Activated naive CD4-positive, alpha-beta T cell treated with anti-CD3 and anti-CD28 coated beads, Interleukin-2, amount 50 U/mL, for 72 hours (primary cell): ENCODE data around the gene TPSB2. TPM values are rescaled to one million over a fixed set of nuclear protein-coding genes. Genes with fewer than 3 reads are reported as not detected.

Experiments
- ATAC-seq, 2 donors: fragments of 150-1000 bp; cut with Tn5 transposase; 2 replicates each; pipeline ENCODE4 v1.10.0; 2021; ENCODE audit warnings: mild to moderate bottlenecking in 2 of 2, moderate library complexity in 2 of 2
- DNase-seq, 2 donors: peaks; one replicate each; pipeline ENCODE4 v3.0.0; 2021 to 2022; ENCODE audit warnings: low spot score in 2 of 2
- H3K27ac Mint-ChIP-seq, 2 donors: one replicate each; pipeline ENCODE4 v1.8.0; 2022; ENCODE audit warnings: mild to moderate bottlenecking in 2 of 2, mixed read lengths in 2 of 2
- H3K36me3 Mint-ChIP-seq, 2 donors: one replicate each; pipeline ENCODE4 v1.8.0; 2022; ENCODE audit warnings: mixed read lengths in 2 of 2
- H3K9me3 Mint-ChIP-seq, 2 donors: one replicate each; pipeline ENCODE4 v1.8.0; 2022; ENCODE audit warnings: mixed read lengths in 2 of 2
- total RNA-seq, 2 donors: library from RNA; stranded (reverse); gene quantifications; one replicate each; pipeline ENCODE4 v1.2.3, GENCODE V29; 2022

Gene TPSB2
- total RNA-seq, 2 donors from 2014 or later = 1.3 TPM; not detected in 1

- no peaks in the 10 kb centered on the region for H3K9me3 Mint-ChIP-seq
- DNase-seq (no peak), ATAC-seq (no peak)
- no peaks in the 10 kb centered on the region for H3K36me3 Mint-ChIP-seq
- H3K27ac Mint-ChIP-seq = no peak overlapping the region
These were observed 11.7 kb downstream of the TPSB2 start for GRCh38 chr16:1218061-1218929.

GRCh38 chr16:1217526-1217925 lies 12.5 kb downstream of the TPSB2 start:
- DNase-seq = no peak
- Mint-ChIP-seq H3K9me3 (no peaks in the 10 kb centered on the region), H3K36me3 (no peaks in the 10 kb centered on the region), H3K27ac (no peak overlapping the region)
- no peak for ATAC-seq

- Mint-ChIP-seq H3K27ac (no peak overlapping the region), H3K9me3 (no peaks in the 10 kb centered on the region)
These were observed 13.1 kb downstream of the TPSB2 start for GRCh38 chr16:1216681-1217400.

GRCh38 chr16:1216296-1216619 lies 13.7 kb downstream of the TPSB2 start:
- no peaks in the 10 kb centered on the region for H3K9me3 Mint-ChIP-seq
- no peak for DNase-seq
- no peaks in the 10 kb centered on the region for H3K36me3 Mint-ChIP-seq
- ATAC-seq = no peak
- no peak overlapping the region for H3K27ac Mint-ChIP-seq

More at GRCh38 chr16:1216681-1217400, 13.1 kb downstream of the TPSB2 start:
- DNase-seq (no peak), ATAC-seq (no peak)
- no peaks in the 10 kb centered on the region for H3K36me3 Mint-ChIP-seq

GRCh38 chr16:1215574-1216295 lies 14.2 kb downstream of the TPSB2 start:
- H3K27ac Mint-ChIP-seq = no peak overlapping the region
- no peaks in the 10 kb centered on the region for H3K9me3 Mint-ChIP-seq
- ATAC-seq (no peak), DNase-seq (no peak)
- H3K36me3 Mint-ChIP-seq = no peaks in the 10 kb centered on the region

- Mint-ChIP-seq H3K36me3 (no peaks in the 10 kb centered on the region), H3K9me3 (no peaks in the 10 kb centered on the region), H3K27ac (no peak overlapping the region)
- no peak for DNase-seq
- no peak for ATAC-seq
These were observed 15.3 kb downstream of the TPSB2 start for GRCh38 chr16:1214719-1215118.

- no peak overlapping the region for H3K27ac Mint-ChIP-seq
- no peaks in the 10 kb centered on the region for H3K9me3 Mint-ChIP-seq
- H3K36me3 Mint-ChIP-seq = no peaks in the 10 kb centered on the region
- DNase-seq = no peak
- ATAC-seq = no peak
These were observed 16.1 kb downstream of the TPSB2 start for GRCh38 chr16:1213796-1214372.

GRCh38 chr16:1213231-1213630 lies 16.8 kb downstream of the TPSB2 start:
- Mint-ChIP-seq H3K36me3 (no peaks in the 10 kb centered on the region), H3K27ac (no peak overlapping the region), H3K9me3 (no peaks in the 10 kb centered on the region)
- DNase-seq (no peak), ATAC-seq (no peak)

- DNase-seq = no peak
- Mint-ChIP-seq H3K27ac (no peak overlapping the region), H3K36me3 (no peaks in the 10 kb centered on the region), H3K9me3 (no peaks in the 10 kb centered on the region)
- no peak for ATAC-seq
These were observed 17.3 kb downstream of the TPSB2 start for GRCh38 chr16:1212616-1213194.

GRCh38 chr16:1211451-1212268 lies 18.3 kb downstream of the TPSB2 start:
- H3K9me3 Mint-ChIP-seq = no peaks in the 10 kb centered on the region
- H3K27ac Mint-ChIP-seq = no peak overlapping the region
- no peaks in the 10 kb centered on the region for H3K36me3 Mint-ChIP-seq
- DNase-seq = no peak
- no peak for ATAC-seq

- no peaks in the 10 kb centered on the region for H3K36me3 Mint-ChIP-seq
- no peak for DNase-seq
- no peaks in the 10 kb centered on the region for H3K9me3 Mint-ChIP-seq
- H3K27ac Mint-ChIP-seq = no peak overlapping the region
- no peak for ATAC-seq
These were observed 19.5 kb downstream of the TPSB2 start for GRCh38 chr16:1210461-1210860.

- Mint-ChIP-seq H3K27ac (no peak overlapping the region), H3K9me3 (no peaks in the 10 kb centered on the region), H3K36me3 (no peaks in the 10 kb centered on the region)
- ATAC-seq (no peak), DNase-seq (no peak)
These were observed 20.9 kb downstream of the TPSB2 start for GRCh38 chr16:1209081-1209480.

GRCh38 chr16:1208239-1208830 lies 21.6 kb downstream of the TPSB2 start:
- no peaks in the 10 kb centered on the region for H3K9me3 Mint-ChIP-seq
- ATAC-seq (peak; percentile 65 to 67), DNase-seq (no peak)
- peak overlapping the region in 1 of 2 donors; percentile 65 for H3K27ac Mint-ChIP-seq
- H3K36me3 Mint-ChIP-seq = no peaks in the 10 kb centered on the region

GRCh38 chr16:1206786-1207185 lies 23.2 kb downstream of the TPSB2 start:
- Mint-ChIP-seq H3K9me3 (no peaks in the 10 kb centered on the region), H3K27ac (no peak overlapping the region), H3K36me3 (no peaks in the 10 kb centered on the region)
- ATAC-seq (no peak), DNase-seq (no peak)

- H3K9me3 Mint-ChIP-seq = no peaks in the 10 kb centered on the region
- DNase-seq = no peak
- ATAC-seq = no peak
- no peak overlapping the region for H3K27ac Mint-ChIP-seq
- H3K36me3 Mint-ChIP-seq = no peaks in the 10 kb centered on the region
These were observed 23.7 kb downstream of the TPSB2 start for GRCh38 chr16:1206326-1206725.

- DNase-seq = no peak
- H3K9me3 Mint-ChIP-seq = peaks cover 0 to 1% of the 10 kb centered on the region in 2 donors
- peak overlapping the region in 1 of 2 donors; percentile 14 for H3K27ac Mint-ChIP-seq
- H3K36me3 Mint-ChIP-seq = no peaks in the 10 kb centered on the region
- ATAC-seq = no peak
These were observed 25.1 kb downstream of the TPSB2 start for GRCh38 chr16:1204933-1205332.
